ENCODE results near the gene DNM2. TPM values are rescaled to one million over a fixed set of nuclear protein-coding genes. Genes with fewer than 3 reads are reported as not detected.
"Not testable (repeated sequence)": the region's sequence is repeated elsewhere in the genome, so short reads cannot be mapped to it uniquely, and the experiment has no call there.

The DNM2 gene
- total RNA-seq, 1 experiment from 2014 or later: 46.6 TPM

- DNase-seq (ENCODE audit: low read depth): peak; percentile 4
Observed at GRCh38 chr19:10724573-10725071, 6.7 kb downstream of the DNM2 start.

- no peak for DNase-seq (ENCODE audit: low read depth)
Observed at GRCh38 chr19:10725415-10725814, 7.5 kb downstream of the DNM2 start.

GRCh38 chr19:10726268-10726667, 8.4 kb downstream of the DNM2 start:
- DNase-seq (ENCODE audit: low read depth): no peak

GRCh38 chr19:10727685-10728201, 9.9 kb downstream of the DNM2 start:
- DNase-seq (ENCODE audit: low read depth): no peak

GRCh38 chr19:10729411-10729810, 11.5 kb downstream of the DNM2 start:
- DNase-seq (ENCODE audit: low read depth): no peak

- DNase-seq (ENCODE audit: low read depth): no peak
Observed at GRCh38 chr19:10730932-10731331, 13.1 kb downstream of the DNM2 start.

GRCh38 chr19:10735741-10736140, 17.9 kb downstream of the DNM2 start:
- no peak for DNase-seq (ENCODE audit: low read depth)

GRCh38 chr19:10736189-10736588, 18.3 kb downstream of the DNM2 start:
- DNase-seq (ENCODE audit: low read depth): no peak

GRCh38 chr19:10736916-10737551, 19.2 kb downstream of the DNM2 start:
- no peak for DNase-seq (ENCODE audit: low read depth)

GRCh38 chr19:10737722-10738121, 19.8 kb downstream of the DNM2 start:
- DNase-seq (ENCODE audit: low read depth): no peak

- DNase-seq (ENCODE audit: low read depth): no peak
Observed at GRCh38 chr19:10740798-10741197, 22.9 kb downstream of the DNM2 start.

GRCh38 chr19:10742476-10742875, 24.6 kb downstream of the DNM2 start:
- no peak for DNase-seq (ENCODE audit: low read depth)

GRCh38 chr19:10744253-10744798, 26.4 kb downstream of the DNM2 start:
- DNase-seq (ENCODE audit: low read depth): no peak

- DNase-seq (ENCODE audit: low read depth): no peak
Observed at GRCh38 chr19:10744801-10745293, 27.0 kb downstream of the DNM2 start.

GRCh38 chr19:10746437-10746836, 28.6 kb downstream of the DNM2 start:
- not testable (repeated sequence) for DNase-seq (ENCODE audit: low read depth)

- DNase-seq (ENCODE audit: low read depth): no peak
Observed at GRCh38 chr19:10747271-10747670, 29.4 kb downstream of the DNM2 start.

- no peak for DNase-seq (ENCODE audit: low read depth)
Observed at GRCh38 chr19:10747674-10748073, 29.8 kb downstream of the DNM2 start.

GRCh38 chr19:10748195-10748926, 30.5 kb downstream of the DNM2 start:
- DNase-seq (ENCODE audit: low read depth): no peak

GRCh38 chr19:10748927-10749434, 31.1 kb downstream of the DNM2 start:
- DNase-seq (ENCODE audit: low read depth): peak; percentile 67

- DNase-seq (ENCODE audit: low read depth): no peak
Observed at GRCh38 chr19:10749435-10750384, 31.8 kb downstream of the DNM2 start.
